DMS53 treated with DMSO at 0.1 percent for 48 hours (cell line): ENCODE measurements around the gene RTN1.

Source experiments
- DNase-seq: peaks from one replicate; lab custom pipeline; 2025; ENCODE audit not compliant: unreplicated experiment; lab: John Stamatoyannopoulos, UW

Gene RTN1

GRCh38 chr14:59849411-59850130, 21.0 kb downstream of the RTN1 start:
- DNase-seq = no peak

- DNase-seq = no peak
These were observed 21.9 kb downstream of the RTN1 start for GRCh38 chr14:59848671-59849070.

GRCh38 chr14:59847711-59848110, 22.9 kb downstream of the RTN1 start:
- DNase-seq = no peak

GRCh38 chr14:59846595-59846994, 24.0 kb downstream of the RTN1 start:
- DNase-seq = no peak

GRCh38 chr14:59845245-59845644, 25.3 kb downstream of the RTN1 start:
- no peak for DNase-seq

- no peak for DNase-seq
These were observed 26.3 kb downstream of the RTN1 start for GRCh38 chr14:59844186-59844812.

GRCh38 chr14:59836116-59836515, 34.5 kb downstream of the RTN1 start:
- no peak for DNase-seq

GRCh38 chr14:59832653-59833294, 37.8 kb downstream of the RTN1 start:
- no peak for DNase-seq

GRCh38 chr14:59831121-59831730, 39.4 kb downstream of the RTN1 start:
- no peak for DNase-seq

- no peak for DNase-seq
These were observed 40.2 kb downstream of the RTN1 start for GRCh38 chr14:59830338-59830734.

GRCh38 chr14:59829469-59830337, 40.9 kb downstream of the RTN1 start:
- no peak for DNase-seq

GRCh38 chr14:59828276-59828675, 42.3 kb downstream of the RTN1 start:
- no peak for DNase-seq

GRCh38 chr14:59827401-59827800, 43.2 kb downstream of the RTN1 start:
- DNase-seq = no peak

GRCh38 chr14:59826150-59826549, 44.4 kb downstream of the RTN1 start:
- DNase-seq = no peak

GRCh38 chr14:59823179-59823578, 47.4 kb downstream of the RTN1 start:
- no peak for DNase-seq

GRCh38 chr14:59819446-59820088, 51.0 kb downstream of the RTN1 start:
- DNase-seq = no peak

- DNase-seq = no peak
These were observed 53.6 kb downstream of the RTN1 start for GRCh38 chr14:59816941-59817340.

- no peak for DNase-seq
These were observed 55.6 kb downstream of the RTN1 start for GRCh38 chr14:59814988-59815387.

GRCh38 chr14:59811815-59812214, 58.8 kb downstream of the RTN1 start:
- no peak for DNase-seq

GRCh38 chr14:59811073-59811472, 59.5 kb downstream of the RTN1 start:
- DNase-seq = no peak
